Fibroblast of mammary gland (primary cell): Measurements from ENCODE around the gene CCDC78.

Experiments used
- DNase-seq: peaks from one replicate; pipeline ENCODE4 v3.0.0-alpha.2; 2010; ENCODE audit warnings: low read depth
- H3K4me3 ChIP-seq: 2 replicates; pipeline ENCODE4 v1.5.1; 2011; ENCODE audit warnings: low read depth, mild to moderate bottlenecking, low read length, moderate library complexity; ENCODE audit not compliant: control insufficient read depth
- CTCF ChIP-seq: conservative IDR thresholded peaks from 2 replicates; pipeline ENCODE4 v1.5.1; 2011; ENCODE audit warnings: low read depth, low read length, inconsistent platforms; ENCODE audit not compliant: control insufficient read depth, insufficient read depth

CCDC78 gene

GRCh38 chr16:726188-726437, 130 bp downstream of the CCDC78 start:
- no peak overlapping the region for H3K4me3 ChIP-seq
- no peak for DNase-seq
- TF ChIP-seq CTCF, result no peak

- no peak for TF ChIP-seq CTCF
- DNase-seq, result no peak
- H3K4me3 ChIP-seq, result no peak overlapping the region
These were observed 618 bp downstream of the CCDC78 start for GRCh38 chr16:725463-726187.

GRCh38 chr16:725041-725376, 1.2 kb downstream of the CCDC78 start:
- DNase-seq, result no peak
- no peak for TF ChIP-seq CTCF
- H3K4me3 ChIP-seq, result no peak overlapping the region

GRCh38 chr16:724188-725040, 1.8 kb downstream of the CCDC78 start:
- no peak for TF ChIP-seq CTCF
- H3K4me3 ChIP-seq, result no peak overlapping the region
- no peak for DNase-seq

- no peak overlapping the region for H3K4me3 ChIP-seq
- DNase-seq, result no peak
- no peak for TF ChIP-seq CTCF
These were observed 2.5 kb downstream of the CCDC78 start for GRCh38 chr16:723695-724094.

- H3K4me3 ChIP-seq, result no peak overlapping the region
These were observed 3.2 kb downstream of the CCDC78 start for GRCh38 chr16:722835-723633.

More at GRCh38 chr16:722835-723633, 3.2 kb downstream of the CCDC78 start:
- TF ChIP-seq CTCF, result no peak
- no peak for DNase-seq
